Globus pallidus (tissue), 1 donor: Measurements from ENCODE around the gene SELENOS.
A peak's percentile ranks its signal among the peaks of the same experiment; 100 is the strongest.
"Not testable (repeated sequence)": the region's sequence is repeated elsewhere in the genome, so short reads cannot be mapped to it uniquely, and the experiment has no call there.

Experiments used
- DNase-seq: peaks from one replicate; pipeline ENCODE4 v3.0.0-alpha.2; 2015; ENCODE audit warnings: low spot score

SELENOS gene

GRCh38 chr15:101309436-101310160 lies 32.3 kb upstream of the SELENOS start:
- no peak for DNase-seq

DNA sequence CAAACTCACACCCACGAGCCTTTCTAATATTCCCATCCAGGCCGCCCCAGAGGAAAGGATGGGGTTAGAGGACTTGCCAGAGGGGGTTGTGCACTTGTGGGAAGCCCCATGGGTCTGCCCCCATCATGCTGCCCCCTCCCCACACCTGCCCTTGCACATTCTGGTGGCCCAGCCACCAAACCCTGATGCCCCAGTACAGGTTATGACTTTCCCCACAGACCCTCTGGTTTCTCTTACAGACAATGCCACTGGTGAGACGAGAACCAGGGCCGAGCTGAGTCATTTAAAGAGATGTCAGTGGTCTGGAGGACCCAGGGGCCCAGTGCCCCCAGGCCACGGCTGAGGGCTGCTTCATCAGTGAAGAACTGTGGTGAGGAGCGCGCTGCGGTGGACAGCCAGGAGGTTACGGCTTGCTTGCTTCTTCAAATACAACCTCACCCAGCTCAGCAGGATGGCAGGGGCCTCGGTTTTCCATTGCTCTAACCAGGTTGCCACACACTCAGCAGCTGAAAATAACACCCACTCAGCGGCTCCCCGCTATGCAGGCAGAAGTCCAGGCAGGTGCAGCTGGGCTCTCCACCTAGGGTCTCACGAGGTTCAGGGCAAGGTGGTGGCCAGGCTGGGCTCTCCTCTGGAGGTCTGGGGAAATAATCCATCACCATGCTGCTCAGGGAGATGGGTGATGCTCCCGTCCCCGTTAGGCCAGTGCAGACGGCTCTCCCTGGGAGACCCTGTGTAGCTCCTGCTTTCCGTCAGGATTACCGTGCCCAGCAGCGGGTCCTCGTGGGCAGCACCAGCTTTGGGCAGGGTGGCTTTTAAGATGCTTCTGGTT lies 31.5 kb upstream of the SELENOS start:
- DNase-seq: no peak

DNA sequence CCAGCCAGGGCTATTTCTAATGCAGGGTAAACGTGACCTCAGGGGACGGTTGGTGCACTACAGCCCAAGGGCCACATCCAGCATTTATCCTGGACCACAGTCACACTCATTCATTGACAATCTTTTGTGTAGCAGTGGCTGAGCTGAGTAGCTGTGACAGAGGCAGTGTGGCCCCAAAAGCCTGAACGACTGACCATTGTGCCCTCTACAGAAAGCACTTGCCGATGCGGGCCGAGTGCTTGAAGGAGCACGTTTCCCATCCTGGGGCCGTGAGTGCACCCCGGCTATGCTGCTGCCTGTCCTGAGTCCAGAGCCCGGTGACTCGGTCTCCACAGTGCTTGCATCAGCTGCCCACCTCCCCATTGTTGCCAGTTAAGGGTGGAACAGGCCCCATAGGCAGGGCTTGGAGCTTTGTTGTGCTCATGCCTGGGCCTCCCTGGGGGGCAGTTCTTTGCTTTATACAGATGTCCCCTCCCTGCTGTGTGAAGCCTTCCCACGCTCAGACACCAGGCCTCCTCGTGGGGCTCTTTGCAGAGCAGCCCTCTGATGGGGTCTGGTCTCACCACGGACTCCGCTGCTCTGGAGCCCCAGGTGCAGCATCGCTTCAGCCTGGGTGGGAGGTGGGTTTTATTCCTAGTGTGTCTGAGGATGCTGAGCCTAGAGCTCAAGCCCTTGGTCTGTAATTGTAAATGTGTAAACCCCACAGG lies 30.8 kb upstream of the SELENOS start:
- no peak for DNase-seq

DNA sequence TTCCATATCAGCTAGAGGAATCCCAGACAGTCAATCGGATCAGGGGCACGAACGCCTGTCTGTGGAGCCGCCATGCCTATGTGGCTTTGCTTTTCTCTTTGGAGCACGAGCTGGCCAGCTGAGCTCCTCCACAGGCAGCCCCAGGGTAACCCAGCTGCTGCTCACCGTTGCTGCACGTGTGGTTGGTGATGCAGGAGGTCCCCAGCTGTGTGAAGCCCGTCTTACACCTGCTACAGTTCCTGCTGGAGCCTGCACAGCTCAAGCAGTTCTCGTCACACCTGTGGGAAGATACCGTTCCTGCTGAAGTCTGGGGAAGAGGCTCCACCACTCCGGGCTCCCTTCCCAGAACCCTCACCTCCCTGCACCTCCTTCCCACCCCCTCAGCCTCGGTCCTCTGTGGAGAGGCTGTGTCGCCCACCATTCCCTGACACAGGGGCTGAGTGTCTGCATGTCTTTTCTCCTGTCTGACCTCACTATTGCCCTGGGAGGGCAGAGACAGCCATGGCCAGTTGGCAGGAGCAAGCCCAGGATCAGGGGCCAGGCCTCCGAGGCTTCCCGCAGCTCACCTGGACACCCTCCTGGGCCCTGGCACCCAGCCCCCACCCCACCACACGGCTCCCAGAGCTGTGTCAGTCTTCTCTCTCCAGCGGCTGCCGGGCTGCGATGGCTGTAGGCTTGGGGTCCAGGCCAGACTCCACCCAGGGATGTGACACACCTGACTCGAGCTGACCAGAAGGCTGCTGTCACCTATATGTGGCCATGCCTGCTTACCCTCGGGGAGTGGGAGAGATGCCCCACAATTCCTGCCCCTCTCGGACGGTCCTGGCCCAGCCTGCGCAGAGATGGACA lies 30.0 kb upstream of the SELENOS start:
- DNase-seq: no peak

DNA sequence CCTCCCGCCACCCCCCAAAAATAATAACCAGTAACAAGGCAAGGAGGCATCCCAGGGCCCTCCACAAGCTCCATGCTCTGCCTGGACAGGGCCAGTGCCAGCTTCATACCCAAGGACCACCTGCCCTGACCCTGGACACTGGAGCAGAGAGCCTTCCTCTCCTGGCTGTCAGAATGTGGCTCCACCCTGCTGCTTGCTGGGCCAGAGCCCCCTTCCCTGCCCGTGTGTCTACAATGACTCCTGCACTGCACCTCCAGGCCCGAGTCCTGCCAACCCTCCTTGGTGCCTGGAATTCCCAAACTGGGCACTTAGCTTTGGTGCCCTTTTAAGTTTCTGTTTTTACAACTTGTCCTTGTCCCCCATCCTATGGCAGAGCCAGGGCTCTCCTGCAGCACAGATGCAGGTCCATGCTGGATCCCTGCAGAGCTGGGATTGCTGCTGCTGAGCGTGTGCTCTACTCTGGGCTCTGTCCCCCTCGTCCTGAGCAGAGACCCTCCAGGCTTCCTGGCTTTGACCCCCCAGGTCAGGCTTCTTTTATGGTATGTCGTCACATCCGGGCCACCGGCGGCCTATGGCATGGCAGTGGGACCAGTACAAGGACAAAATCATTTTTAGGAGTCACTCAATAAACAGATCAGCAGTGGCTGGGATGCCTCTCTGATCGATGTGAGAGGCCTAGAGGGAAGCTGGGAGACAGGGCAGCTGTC lies 29.2 kb upstream of the SELENOS start:
- DNase-seq: no peak

DNA sequence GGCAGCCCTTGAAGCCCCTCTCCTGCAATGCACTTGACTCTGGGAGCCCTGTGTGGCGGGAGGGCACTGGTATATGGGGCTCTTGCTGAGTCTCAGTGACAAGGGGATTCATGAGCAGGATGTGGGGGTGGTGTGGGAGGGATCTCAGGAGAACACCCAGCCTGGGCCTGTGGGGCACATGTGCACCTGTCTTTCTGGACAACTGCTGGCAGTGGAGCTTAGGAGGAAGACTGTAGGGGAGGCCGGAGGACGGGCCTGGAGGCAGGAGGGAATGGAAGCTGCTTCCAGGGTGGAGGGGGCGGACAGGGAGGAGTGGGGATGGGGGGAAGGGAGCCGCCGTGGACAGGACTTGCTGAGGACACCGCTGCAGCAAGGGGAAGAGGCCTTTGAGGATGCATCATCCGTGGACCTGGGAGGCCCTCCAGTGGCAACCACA lies 28.6 kb upstream of the SELENOS start:
- no peak for DNase-seq

GRCh38 chr15:101303408-101303807 lies 26.1 kb upstream of the SELENOS start:
- no peak for DNase-seq

DNA sequence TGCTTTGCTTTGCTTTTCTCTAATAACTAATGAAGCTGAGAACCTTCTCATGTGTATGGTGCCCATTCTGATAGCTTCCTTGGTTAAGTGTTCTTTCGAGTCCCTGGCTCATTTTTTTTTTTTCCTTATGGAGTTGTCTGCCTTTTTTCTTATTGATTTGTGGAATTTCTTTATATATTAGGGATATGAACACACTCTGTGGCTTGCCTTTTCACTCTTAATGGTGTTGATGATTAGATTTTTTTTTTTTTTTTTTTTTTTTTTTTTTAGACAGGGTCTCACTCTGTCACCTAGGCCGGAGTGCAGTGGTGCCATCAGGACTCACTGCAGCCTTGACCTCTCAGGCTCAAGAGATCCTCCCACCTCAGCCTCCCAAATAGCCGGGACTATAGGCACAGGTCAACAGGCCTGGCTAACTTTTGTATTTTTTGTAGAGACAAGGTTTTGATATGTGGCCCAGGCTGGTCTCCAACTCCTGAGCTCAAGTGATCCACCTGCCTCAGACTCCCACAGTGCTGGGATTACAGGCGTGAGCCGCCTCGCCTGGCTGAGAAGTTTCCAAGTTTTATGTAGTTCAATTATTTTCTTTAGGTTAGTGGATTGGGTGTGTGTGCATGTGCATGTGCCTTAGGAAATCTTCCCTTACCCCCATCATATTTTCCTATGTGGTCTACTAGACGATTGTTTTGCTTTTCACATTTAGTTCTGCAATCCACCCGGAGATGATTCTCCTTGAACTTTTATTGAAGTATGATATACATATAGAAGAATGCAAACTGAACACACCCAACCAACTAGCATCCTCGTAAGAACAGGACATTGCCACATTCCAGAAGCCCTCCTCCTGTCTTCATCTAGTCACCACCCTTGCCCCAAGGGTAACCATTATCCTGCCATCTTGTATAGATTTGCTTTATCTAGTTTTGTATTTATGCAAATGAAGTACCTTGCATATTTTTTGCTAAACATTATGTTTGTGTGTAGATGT lies 19.4 kb upstream of the SELENOS start:
- DNase-seq: no peak

- DNase-seq: no peak
These were observed 18.4 kb upstream of the SELENOS start for GRCh38 chr15:101295607-101296161.

GRCh38 chr15:101294731-101295606 lies 17.7 kb upstream of the SELENOS start, which contains the start of gene SNRPA1:
TSS of gene SNRPA1 (minus strand) at chr15:101295248. CDS start at chr15:101295178, 70 bp downstream.
- peak; percentile 89 for DNase-seq

- no peak for DNase-seq
These were observed 15.8 kb upstream of the SELENOS start for GRCh38 chr15:101293122-101293521.

DNA sequence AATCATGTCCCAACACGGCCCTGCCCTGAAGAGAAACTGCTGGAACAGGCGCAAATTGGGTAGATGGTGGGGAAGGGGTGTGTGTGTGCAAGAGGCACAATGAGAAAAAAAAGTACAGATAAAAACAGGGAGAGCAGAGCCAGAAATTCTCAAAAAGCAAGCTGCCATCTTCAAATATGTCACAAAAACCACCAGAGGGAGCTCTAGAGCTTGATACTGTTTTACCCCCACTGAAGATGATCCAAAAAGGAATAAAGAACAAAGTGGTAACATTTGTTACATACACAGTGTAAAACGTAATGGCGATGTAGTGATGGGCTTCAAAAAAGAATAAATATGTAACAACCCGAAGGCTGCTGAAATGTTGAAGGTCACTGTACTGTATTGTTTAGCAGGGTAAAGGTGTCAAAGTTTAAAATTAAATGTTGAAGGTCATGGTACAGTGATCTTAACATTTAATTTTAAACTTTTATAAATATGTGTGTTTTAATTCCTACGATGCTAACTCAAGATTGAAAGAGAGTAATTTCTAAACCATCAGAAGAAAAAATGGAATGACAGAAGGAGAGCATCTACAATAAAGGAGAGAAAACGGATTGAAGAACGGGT lies 11.7 kb upstream of the SELENOS start:
- peak; percentile 38 for DNase-seq

DNA sequence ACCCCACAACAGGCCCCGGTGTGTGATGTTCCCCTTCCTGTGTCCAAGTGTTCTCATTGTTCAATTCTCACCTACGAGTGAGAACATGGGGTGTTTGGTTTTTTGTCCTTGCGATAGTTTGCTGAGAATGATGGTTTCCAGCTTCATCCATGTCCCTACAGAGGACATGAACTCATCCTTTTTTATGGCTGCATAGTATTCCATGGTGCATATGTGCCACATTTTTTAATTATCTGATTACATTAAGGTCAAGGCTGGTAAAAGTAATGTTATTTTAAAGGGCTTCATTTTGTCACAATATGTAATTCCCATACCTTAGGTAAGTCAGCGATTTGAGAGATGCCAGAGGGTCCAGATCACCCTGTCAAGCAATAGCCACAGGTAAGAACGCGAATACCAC lies 10.1 kb upstream of the SELENOS start:
- DNase-seq: not testable (repeated sequence)

- DNase-seq: no peak
These were observed 9.3 kb upstream of the SELENOS start for GRCh38 chr15:101286471-101287114.

DNA sequence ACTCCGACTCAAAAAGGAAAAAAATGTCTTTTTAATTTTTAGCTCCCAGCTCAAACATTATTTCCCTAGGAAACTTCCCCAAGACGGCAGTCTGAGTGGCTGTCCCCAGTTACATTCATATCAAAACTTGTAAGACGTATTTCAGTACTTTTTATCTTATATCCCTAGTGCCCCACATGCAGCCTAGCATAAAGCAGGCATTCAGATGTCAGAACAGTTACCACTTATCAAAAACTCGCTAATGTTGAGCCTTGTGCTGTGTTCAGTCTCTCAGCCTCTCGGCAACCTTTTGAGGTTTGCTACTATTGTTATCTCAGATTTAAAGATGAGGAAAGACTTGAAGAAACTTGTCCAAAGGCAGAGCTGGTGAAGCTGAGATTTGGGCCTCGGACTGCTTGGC lies 6.6 kb upstream of the SELENOS start:
- DNase-seq: no peak

- no peak for DNase-seq
These were observed 2.7 kb upstream of the SELENOS start for GRCh38 chr15:101280007-101280406.

- no peak for DNase-seq
These were observed 769 bp upstream of the SELENOS start for GRCh38 chr15:101277943-101278564.
